SK-N-SH treated with all-trans-retinoic acid at 6 μM for 48 hours (cell line): ENCODE results near the gene JAML.

ENCODE experiments used
- ATAC-seq: fragments of 200-7000 bp; cut with Tn5 transposase; 3 replicates; pipeline ENCODE4 v1.9.1; 2020; ENCODE audit warnings: mild to moderate bottlenecking, moderate library complexity
- ARNTL ChIP-seq: fragments of 450-650 bp; formaldehyde crosslinking; IDR thresholded peaks from 2 replicates; pipeline ENCODE4 v1.5.0; 2020; ENCODE audit warnings: low read depth, mild to moderate bottlenecking, moderate library complexity, borderline replicate concordance
- CSDC2 ChIP-seq: fragments of 250-450 bp; sonication (Bioruptor Pico); IDR thresholded peaks from 2 replicates; pipeline ENCODE4 v1.5.0; 2020; ENCODE audit warnings: mild to moderate bottlenecking, moderate library complexity
- ESRRG ChIP-seq: fragments of 250-450 bp; sonication (Bioruptor Pico); IDR thresholded peaks from 2 replicates; pipeline ENCODE4 v1.6.1; 2021; ENCODE audit warnings: mild to moderate bottlenecking
- GLIS3 ChIP-seq: fragments of 250-450 bp; sonication (Bioruptor Pico); IDR thresholded peaks from 2 replicates; pipeline ENCODE4 v1.5.0; 2020; ENCODE audit warnings: mild to moderate bottlenecking, moderate library complexity
- ISL1 ChIP-seq: fragments of 250-450 bp; sonication (Bioruptor Pico); IDR thresholded peaks from 2 replicates; pipeline ENCODE4 v2.1.2; 2022; ENCODE audit warnings: mild to moderate bottlenecking, moderate library complexity
- OSR1 ChIP-seq: fragments of 250-450 bp; sonication (Bioruptor Pico); IDR thresholded peaks from 2 replicates; pipeline ENCODE4 v1.8.0; 2022; ENCODE audit warnings: moderate library complexity, mild to moderate bottlenecking, inconsistent platforms
- PPARA ChIP-seq: fragments of 250-450 bp; sonication (Bioruptor Pico); IDR thresholded peaks from 2 replicates; pipeline ENCODE4 v1.5.0; 2020; ENCODE audit warnings: mild to moderate bottlenecking, borderline replicate concordance
- RARB ChIP-seq: fragments of 250-450 bp; sonication (Bioruptor Pico); IDR thresholded peaks from 2 replicates; pipeline ENCODE4 v1.8.0; 2021; ENCODE audit warnings: mild to moderate bottlenecking, moderate library complexity
- SNAI2 ChIP-seq: fragments of 250-450 bp; sonication (Bioruptor Pico); IDR thresholded peaks from 2 replicates; pipeline ENCODE4 v1.5.0; 2020; ENCODE audit warnings: mild to moderate bottlenecking, moderate library complexity
- TOX ChIP-seq: fragments of 250-450 bp; sonication (Bioruptor Pico); IDR thresholded peaks from 2 replicates; pipeline ENCODE4 v1.8.0; 2021; ENCODE audit warnings: mild to moderate bottlenecking, moderate library complexity, borderline replicate concordance
- ZC3H10 ChIP-seq: fragments of 250-450 bp; sonication (Bioruptor Pico); IDR thresholded peaks from 2 replicates; pipeline ENCODE4 v1.5.1; 2021; ENCODE audit warnings: mild to moderate bottlenecking, moderate library complexity
- ZFP30 ChIP-seq: fragments of 450-650 bp; formaldehyde crosslinking; IDR thresholded peaks from 2 replicates; pipeline ENCODE4 v1.5.0; 2022; ENCODE audit warnings: mild to moderate bottlenecking, moderate library complexity
- ZNF565 ChIP-seq: fragments of 450-650 bp; formaldehyde crosslinking; conservative IDR thresholded peaks from 2 replicates; pipeline ENCODE4 v1.5.0; 2020; ENCODE audit warnings: low read depth, mild to moderate bottlenecking, moderate library complexity
- ZNF70 ChIP-seq: fragments of 450-650 bp; formaldehyde crosslinking; IDR thresholded peaks from 2 replicates; pipeline ENCODE4 v1.5.0; 2020; ENCODE audit warnings: mild to moderate bottlenecking, moderate library complexity
- ZNF8 ChIP-seq: fragments of 450-650 bp; formaldehyde crosslinking; IDR thresholded peaks from 2 replicates; pipeline ENCODE4 v1.5.0; 2020; ENCODE audit warnings: mild to moderate bottlenecking, moderate library complexity
- TF ChIP-seq, protein P1 (sequence below): fragments of 250-450 bp; sonication (Bioruptor Pico); IDR thresholded peaks from 2 replicates; pipeline ENCODE4 v1.8.0; 2020; ENCODE audit warnings: mild to moderate bottlenecking, moderate library complexity, borderline replicate concordance
- TF ChIP-seq, protein P2 (sequence below): fragments of 250-450 bp; sonication (Bioruptor Pico); IDR thresholded peaks from 2 replicates; pipeline ENCODE4 v1.5.1; 2020; ENCODE audit warnings: low read depth, mild to moderate bottlenecking, moderate library complexity
- TF ChIP-seq, protein P3 (sequence below): fragments of 250-450 bp; sonication (Bioruptor Pico); IDR thresholded peaks from 2 replicates; pipeline ENCODE4 v1.5.0; 2020; ENCODE audit warnings: mild to moderate bottlenecking, moderate library complexity
- TF ChIP-seq, protein P4 (sequence below): fragments of 250-450 bp; sonication (Bioruptor Pico); IDR thresholded peaks from 2 replicates; pipeline ENCODE4 v1.5.1; 2021; ENCODE audit warnings: mild to moderate bottlenecking, moderate library complexity
- TF ChIP-seq, protein P5 (sequence below): fragments of 250-450 bp; sonication (Bioruptor Pico); IDR thresholded peaks from 2 replicates; pipeline ENCODE4 v1.8.0; 2021; ENCODE audit warnings: low read depth, mild to moderate bottlenecking, moderate library complexity, borderline replicate concordance

Gene JAML

DNA sequence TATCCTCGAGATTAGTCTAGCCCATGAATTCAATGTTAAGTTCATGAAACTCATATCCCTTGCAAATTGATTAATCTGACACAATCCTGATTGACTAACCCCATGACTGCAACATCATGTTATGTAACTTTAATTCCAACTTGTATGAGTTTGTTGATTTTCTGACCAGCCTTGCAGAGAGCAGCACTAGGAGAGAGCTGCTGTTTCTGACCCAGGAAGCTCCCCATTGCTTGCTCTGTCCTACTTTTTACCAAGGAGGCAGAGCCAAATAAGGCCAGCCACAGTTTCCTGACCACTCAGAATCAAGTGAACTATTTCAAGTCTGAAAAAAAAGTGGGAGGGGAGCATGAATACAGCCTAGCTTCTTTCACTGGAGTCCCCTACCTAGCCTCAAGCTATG is 14.1 kb upstream of the JAML start:
- TF ChIP-seq ZFP30 (CRISPR knock-in tag) (no peak), ESRRG (CRISPR knock-in tag) (no peak), ISL1 (no peak), ZNF70 (no peak), SNAI2 (CRISPR knock-in tag) (no peak), ARNTL (no peak), GLIS3 (CRISPR knock-in tag) (no peak), ZNF565 (CRISPR knock-in tag) (no peak), TOX (CRISPR knock-in tag) (no peak), PPARA (CRISPR knock-in tag) (no peak), OSR1 (CRISPR knock-in tag) (no peak), ZNF8 (no peak), CSDC2 (CRISPR knock-in tag) (no peak), ZC3H10 (CRISPR knock-in tag) (no peak)
- TF ChIP-seq, protein P1, sequence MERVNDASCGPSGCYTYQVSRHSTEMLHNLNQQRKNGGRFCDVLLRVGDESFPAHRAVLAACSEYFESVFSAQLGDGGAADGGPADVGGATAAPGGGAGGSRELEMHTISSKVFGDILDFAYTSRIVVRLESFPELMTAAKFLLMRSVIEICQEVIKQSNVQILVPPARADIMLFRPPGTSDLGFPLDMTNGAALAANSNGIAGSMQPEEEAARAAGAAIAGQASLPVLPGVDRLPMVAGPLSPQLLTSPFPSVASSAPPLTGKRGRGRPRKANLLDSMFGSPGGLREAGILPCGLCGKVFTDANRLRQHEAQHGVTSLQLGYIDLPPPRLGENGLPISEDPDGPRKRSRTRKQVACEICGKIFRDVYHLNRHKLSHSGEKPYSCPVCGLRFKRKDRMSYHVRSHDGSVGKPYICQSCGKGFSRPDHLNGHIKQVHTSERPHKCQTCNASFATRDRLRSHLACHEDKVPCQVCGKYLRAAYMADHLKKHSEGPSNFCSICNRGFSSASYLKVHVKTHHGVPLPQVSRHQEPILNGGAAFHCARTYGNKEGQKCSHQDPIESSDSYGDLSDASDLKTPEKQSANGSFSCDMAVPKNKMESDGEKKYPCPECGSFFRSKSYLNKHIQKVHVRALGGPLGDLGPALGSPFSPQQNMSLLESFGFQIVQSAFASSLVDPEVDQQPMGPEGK (CRISPR knock-in tag): no peak
- TF ChIP-seq, protein P2, sequence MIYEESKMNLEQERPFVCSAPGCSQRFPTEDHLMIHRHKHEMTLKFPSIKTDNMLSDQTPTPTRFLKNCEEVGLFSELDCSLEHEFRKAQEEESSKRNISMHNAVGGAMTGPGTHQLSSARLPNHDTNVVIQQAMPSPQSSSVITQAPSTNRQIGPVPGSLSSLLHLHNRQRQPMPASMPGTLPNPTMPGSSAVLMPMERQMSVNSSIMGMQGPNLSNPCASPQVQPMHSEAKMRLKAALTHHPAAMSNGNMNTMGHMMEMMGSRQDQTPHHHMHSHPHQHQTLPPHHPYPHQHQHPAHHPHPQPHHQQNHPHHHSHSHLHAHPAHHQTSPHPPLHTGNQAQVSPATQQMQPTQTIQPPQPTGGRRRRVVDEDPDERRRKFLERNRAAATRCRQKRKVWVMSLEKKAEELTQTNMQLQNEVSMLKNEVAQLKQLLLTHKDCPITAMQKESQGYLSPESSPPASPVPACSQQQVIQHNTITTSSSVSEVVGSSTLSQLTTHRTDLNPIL (CRISPR knock-in tag): no peak
- TF ChIP-seq, protein P3, sequence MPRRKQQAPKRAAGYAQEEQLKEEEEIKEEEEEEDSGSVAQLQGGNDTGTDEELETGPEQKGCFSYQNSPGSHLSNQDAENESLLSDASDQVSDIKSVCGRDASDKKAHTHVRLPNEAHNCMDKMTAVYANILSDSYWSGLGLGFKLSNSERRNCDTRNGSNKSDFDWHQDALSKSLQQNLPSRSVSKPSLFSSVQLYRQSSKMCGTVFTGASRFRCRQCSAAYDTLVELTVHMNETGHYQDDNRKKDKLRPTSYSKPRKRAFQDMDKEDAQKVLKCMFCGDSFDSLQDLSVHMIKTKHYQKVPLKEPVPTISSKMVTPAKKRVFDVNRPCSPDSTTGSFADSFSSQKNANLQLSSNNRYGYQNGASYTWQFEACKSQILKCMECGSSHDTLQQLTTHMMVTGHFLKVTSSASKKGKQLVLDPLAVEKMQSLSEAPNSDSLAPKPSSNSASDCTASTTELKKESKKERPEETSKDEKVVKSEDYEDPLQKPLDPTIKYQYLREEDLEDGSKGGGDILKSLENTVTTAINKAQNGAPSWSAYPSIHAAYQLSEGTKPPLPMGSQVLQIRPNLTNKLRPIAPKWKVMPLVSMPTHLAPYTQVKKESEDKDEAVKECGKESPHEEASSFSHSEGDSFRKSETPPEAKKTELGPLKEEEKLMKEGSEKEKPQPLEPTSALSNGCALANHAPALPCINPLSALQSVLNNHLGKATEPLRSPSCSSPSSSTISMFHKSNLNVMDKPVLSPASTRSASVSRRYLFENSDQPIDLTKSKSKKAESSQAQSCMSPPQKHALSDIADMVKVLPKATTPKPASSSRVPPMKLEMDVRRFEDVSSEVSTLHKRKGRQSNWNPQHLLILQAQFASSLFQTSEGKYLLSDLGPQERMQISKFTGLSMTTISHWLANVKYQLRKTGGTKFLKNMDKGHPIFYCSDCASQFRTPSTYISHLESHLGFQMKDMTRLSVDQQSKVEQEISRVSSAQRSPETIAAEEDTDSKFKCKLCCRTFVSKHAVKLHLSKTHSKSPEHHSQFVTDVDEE (CRISPR knock-in tag): no peak
- TF ChIP-seq, protein P4, sequence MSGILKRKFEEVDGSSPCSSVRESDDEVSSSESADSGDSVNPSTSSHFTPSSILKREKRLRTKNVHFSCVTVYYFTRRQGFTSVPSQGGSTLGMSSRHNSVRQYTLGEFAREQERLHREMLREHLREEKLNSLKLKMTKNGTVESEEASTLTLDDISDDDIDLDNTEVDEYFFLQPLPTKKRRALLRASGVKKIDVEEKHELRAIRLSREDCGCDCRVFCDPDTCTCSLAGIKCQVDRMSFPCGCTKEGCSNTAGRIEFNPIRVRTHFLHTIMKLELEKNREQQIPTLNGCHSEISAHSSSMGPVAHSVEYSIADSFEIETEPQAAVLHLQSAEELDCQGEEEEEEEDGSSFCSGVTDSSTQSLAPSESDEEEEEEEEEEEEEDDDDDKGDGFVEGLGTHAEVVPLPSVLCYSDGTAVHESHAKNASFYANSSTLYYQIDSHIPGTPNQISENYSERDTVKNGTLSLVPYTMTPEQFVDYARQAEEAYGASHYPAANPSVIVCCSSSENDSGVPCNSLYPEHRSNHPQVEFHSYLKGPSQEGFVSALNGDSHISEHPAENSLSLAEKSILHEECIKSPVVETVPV (CRISPR knock-in tag): no peak
- TF ChIP-seq, protein P5, sequence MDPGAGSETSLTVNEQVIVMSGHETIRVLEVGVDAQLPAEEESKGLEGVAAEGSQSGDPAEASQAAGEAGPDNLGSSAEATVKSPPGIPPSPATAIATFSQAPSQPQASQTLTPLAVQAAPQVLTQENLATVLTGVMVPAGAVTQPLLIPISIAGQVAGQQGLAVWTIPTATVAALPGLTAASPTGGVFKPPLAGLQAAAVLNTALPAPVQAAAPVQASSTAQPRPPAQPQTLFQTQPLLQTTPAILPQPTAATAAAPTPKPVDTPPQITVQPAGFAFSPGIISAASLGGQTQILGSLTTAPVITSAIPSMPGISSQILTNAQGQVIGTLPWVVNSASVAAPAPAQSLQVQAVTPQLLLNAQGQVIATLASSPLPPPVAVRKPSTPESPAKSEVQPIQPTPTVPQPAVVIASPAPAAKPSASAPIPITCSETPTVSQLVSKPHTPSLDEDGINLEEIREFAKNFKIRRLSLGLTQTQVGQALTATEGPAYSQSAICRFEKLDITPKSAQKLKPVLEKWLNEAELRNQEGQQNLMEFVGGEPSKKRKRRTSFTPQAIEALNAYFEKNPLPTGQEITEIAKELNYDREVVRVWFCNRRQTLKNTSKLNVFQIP (CRISPR knock-in tag): no peak
- TF ChIP-seq, all 23 proteins: peak for 0
- no peak for ATAC-seq

DNA sequence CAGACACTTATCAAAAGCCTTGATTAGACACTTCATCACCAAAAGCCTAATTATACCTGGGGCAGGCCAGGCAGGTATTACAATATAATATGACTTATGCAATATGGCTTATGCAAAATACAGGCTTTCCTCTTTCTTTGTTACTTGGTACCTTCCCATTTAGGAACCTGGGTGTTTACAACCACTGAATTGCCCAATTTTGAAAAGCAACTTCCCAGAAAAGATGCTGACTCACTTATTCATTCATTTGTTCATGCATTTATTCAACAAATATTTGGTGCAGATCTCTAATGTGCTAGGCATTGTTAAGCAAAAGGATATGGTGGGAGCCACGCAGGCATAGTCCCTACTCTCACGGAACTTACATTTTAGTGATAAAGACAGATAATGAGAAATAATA is 13.6 kb upstream of the JAML start:
- no peak for ATAC-seq

More for the DNA sequence above, 13.6 kb upstream of the JAML start:
- TF ChIP-seq ZNF70 (no peak), RARB (CRISPR knock-in tag) (no peak), GLIS3 (CRISPR knock-in tag) (no peak), ARNTL (no peak), CSDC2 (CRISPR knock-in tag) (no peak), ZNF565 (CRISPR knock-in tag) (no peak), ISL1 (no peak)
- TF ChIP-seq, protein P4 (CRISPR knock-in tag): no peak
- TF ChIP-seq, protein P1 (CRISPR knock-in tag): no peak
- TF ChIP-seq, protein P3 (CRISPR knock-in tag): no peak
